K562 (cell line): ENCODE measurements around the gene BCL7B. TPM values are rescaled to one million over a fixed set of nuclear protein-coding genes. Genes with fewer than 3 reads are reported as not detected.

Source experiments
- CHD2 ChIP-seq: IDR thresholded peaks from 2 replicates; pipeline ENCODE4 v1.6.1; 2011; ENCODE audit warnings: low read depth, low read length
- ETV6 ChIP-seq, 3 experiments: fragments of 150-350 bp in 1 of 3; sonication (generic) in 1 of 3; formaldehyde crosslinking in 1 of 3; IDR thresholded peaks; 2 replicates each; pipeline versions ENCODE4 v1.6.1 to v1.8.0; 2014 to 2022; ENCODE audit warnings: borderline replicate concordance in 2 of 3, low read depth in 2 of 3, antibody characterized with exemption in 1 of 3, low read length in 1 of 3, mild to moderate bottlenecking in 1 of 3, missing genetic modification reagents in 1 of 3
- FUS ChIP-seq: fragments of 200-400 bp; formaldehyde crosslinking; optimal IDR thresholded peaks from 2 replicates; pipeline ENCODE3; 2017; ENCODE audit warnings: low read depth, low read length
- HNRNPK ChIP-seq: fragments of 200-400 bp; formaldehyde crosslinking; IDR thresholded peaks from one replicate; pipeline ENCODE4 v1.6.1; 2018; ENCODE audit warnings: mild to moderate bottlenecking, low read depth, low read length; ENCODE audit not compliant: poor library complexity, severe bottlenecking
- ILF3 ChIP-seq: fragments of 450-650 bp; IDR thresholded peaks from 2 replicates; pipeline ENCODE4 v1.6.1; 2018; ENCODE audit warnings: antibody characterized with exemption, mild to moderate bottlenecking, moderate library complexity, borderline replicate concordance
- KLF1 ChIP-seq: fragments of 450-650 bp; IDR thresholded peaks from 2 replicates; pipeline ENCODE4 v1.6.1; 2016; ENCODE audit warnings: missing genetic modification characterization, missing compliant biosample characterization
- NONO ChIP-seq, 2 experiments: fragments of 200-400 bp in 1 of 2; fragments of 450-650 bp in 1 of 2; formaldehyde crosslinking in 1 of 2; IDR thresholded peaks; 2 replicates each; pipeline ENCODE4 v1.6.1; 2017; ENCODE audit warnings: low read depth in 2 of 2, mild to moderate bottlenecking in 2 of 2, moderate library complexity in 2 of 2, low read length in 1 of 2
- NR3C1 ChIP-seq: sonication (generic); formaldehyde crosslinking; IDR thresholded peaks from 2 replicates; pipeline ENCODE4 v1.8.1; 2022; ENCODE audit warnings: missing genetic modification reagents
- POLR3A ChIP-seq: IDR thresholded peaks from 2 replicates; pipeline ENCODE4 v1.6.1; 2011; ENCODE audit warnings: borderline replicate concordance, mild to moderate bottlenecking, moderate library complexity; ENCODE audit not compliant: insufficient read length, insufficient read depth; ENCODE audit errors: extremely low read depth
- RBM25 ChIP-seq: fragments of 200-400 bp; formaldehyde crosslinking; IDR thresholded peaks from 2 replicates; pipeline ENCODE4 v1.6.1; 2018; ENCODE audit warnings: low read length, low read depth, moderate library complexity; ENCODE audit not compliant: severe bottlenecking
- ZNF121 ChIP-seq: sonication (generic); formaldehyde crosslinking; conservative IDR thresholded peaks from 2 replicates; pipeline ENCODE4 v1.8.0; 2022; ENCODE audit warnings: missing genetic modification reagents
- polyA plus RNA-seq, 8 experiments: library from polyadenylated mRNA; depleted of rRNA in 4 of 8; stranded (reverse) in 5 of 8; unstranded in 3 of 8; fragments of >200 nt; fragmentation: Nextera tagmentation in 2 of 8; fragmentation: Illumina TruSeq in 1 of 8; extraction: Ambion mirVana in 2 of 8; extraction: Trizol in 1 of 8; gene quantifications; 2 replicates each; pipeline versions ENCODE4 v1.2.1 to v1.2.3, GENCODE V29; 2011 to 2014; ENCODE audit warnings: inconsistent platforms in 1 of 8, missing spikeins in 1 of 8
- total RNA-seq, 7 experiments: library from RNA; depleted of rRNA in 6 of 7; stranded (reverse); fragments of >200 nt in 6 of 7; fragmentation: Illumina TruSeq in 2 of 7; extraction: Trizol in 2 of 7; gene quantifications; 2 replicates each; pipeline versions ENCODE4 v1.2.1 to v1.2.3, GENCODE V29; 2011 to 2021; ENCODE audit warnings: low replicate concordance in 1 of 7
- TF ChIP-seq, protein P1 (sequence below): fragments of 250-450 bp; sonication (Bioruptor Pico); IDR thresholded peaks from 2 replicates; pipeline ENCODE4 v1.4.0; 2020

BCL7B gene
- total and polyA plus RNA-seq, 9 of the 15 experiments (the other 6 are each of a cell fraction or from before 2014, with no cell fraction given): 10.0 to 73.2 (median 32.9) TPM

DNA sequence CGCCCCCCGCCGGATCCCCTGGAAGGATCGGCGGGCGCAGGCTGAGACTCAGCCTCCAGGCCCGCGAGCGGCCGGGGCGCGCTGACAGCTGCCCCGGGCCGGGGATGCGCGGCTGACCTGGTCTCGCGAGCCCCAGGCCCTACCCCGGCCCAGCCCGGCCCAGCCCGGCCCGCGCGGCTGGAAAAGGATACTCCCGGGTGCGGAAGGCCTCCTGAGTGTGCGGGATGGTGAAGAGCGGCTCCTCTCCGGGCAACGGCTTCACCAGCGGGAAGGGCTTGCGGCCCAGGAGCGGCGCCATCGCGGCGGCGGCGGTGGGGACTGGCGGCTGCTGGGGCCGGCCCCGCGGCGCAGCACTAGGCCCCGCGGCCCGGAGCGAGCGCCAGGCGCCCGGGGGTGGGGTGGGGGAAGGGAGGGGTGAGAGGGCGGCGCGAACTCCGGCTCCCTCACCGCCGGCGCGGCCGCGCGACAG, 35.8 kb downstream of the BCL7B start (continued):
- peak; percentile 7 for TF ChIP-seq FUS
- TF ChIP-seq ETV6 (IDR thresholded peaks at IDR 0.05; ENCODE audit: borderline replicate concordance in 1 of 2, low read depth in 2 of 2, low read length in 1 of 2): no peak
- TF ChIP-seq ETV6 (CRISPR knock-in tag; IDR thresholded peaks at IDR 0.05; ENCODE audit: borderline replicate concordance): peak; percentile 22; the same call in 1 of the 2 replicates
- peak; percentile 67 to 74 for TF ChIP-seq NONO (IDR thresholded peaks at IDR 0.05; ENCODE audit: low read depth in 2 of 2, low read length in 1 of 2)
- no peak for TF ChIP-seq ZNF121 (CRISPR knock-in tag)
- TF ChIP-seq HNRNPK: peak; percentile 79
- 0 out of 2 replicates have a peak, but pooled peaks have one; percentile 25 for TF ChIP-seq ILF3
- TF ChIP-seq NR3C1: peak; percentile 77; the same call in 1 of the 2 replicates
- peak; percentile 87 for TF ChIP-seq CHD2
- peak; percentile 77 for TF ChIP-seq RBM25
- TF ChIP-seq POLR3A: no peak
- TF ChIP-seq, protein P1, sequence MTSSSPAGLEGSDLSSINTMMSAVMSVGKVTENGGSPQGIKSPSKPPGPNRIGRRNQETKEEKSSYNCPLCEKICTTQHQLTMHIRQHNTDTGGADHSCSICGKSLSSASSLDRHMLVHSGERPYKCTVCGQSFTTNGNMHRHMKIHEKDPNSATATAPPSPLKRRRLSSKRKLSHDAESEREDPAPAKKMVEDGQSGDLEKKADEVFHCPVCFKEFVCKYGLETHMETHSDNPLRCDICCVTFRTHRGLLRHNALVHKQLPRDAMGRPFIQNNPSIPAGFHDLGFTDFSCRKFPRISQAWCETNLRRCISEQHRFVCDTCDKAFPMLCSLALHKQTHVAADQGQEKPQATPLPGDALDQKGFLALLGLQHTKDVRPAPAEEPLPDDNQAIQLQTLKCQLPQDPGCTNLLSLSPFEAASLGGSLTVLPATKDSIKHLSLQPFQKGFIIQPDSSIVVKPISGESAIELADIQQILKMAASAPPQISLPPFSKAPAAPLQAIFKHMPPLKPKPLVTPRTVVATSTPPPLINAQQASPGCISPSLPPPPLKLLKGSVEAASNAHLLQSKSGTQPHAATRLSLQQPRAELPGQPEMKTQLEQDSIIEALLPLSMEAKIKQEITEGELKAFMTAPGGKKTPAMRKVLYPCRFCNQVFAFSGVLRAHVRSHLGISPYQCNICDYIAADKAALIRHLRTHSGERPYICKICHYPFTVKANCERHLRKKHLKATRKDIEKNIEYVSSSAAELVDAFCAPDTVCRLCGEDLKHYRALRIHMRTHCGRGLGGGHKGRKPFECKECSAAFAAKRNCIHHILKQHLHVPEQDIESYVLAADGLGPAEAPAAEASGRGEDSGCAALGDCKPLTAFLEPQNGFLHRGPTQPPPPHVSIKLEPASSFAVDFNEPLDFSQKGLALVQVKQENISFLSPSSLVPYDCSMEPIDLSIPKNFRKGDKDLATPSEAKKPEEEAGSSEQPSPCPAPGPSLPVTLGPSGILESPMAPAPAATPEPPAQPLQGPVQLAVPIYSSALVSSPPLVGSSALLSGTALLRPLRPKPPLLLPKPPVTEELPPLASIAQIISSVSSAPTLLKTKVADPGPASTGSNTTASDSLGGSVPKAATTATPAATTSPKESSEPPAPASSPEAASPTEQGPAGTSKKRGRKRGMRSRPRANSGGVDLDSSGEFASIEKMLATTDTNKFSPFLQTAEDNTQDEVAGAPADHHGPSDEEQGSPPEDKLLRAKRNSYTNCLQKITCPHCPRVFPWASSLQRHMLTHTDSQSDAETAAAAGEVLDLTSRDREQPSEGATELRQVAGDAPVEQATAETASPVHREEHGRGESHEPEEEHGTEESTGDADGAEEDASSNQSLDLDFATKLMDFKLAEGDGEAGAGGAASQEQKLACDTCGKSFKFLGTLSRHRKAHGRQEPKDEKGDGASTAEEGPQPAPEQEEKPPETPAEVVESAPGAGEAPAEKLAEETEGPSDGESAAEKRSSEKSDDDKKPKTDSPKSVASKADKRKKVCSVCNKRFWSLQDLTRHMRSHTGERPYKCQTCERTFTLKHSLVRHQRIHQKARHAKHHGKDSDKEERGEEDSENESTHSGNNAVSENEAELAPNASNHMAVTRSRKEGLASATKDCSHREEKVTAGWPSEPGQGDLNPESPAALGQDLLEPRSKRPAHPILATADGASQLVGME (CRISPR knock-in tag): no peak
- 0 out of 2 replicates have a peak, but pooled peaks have one; percentile 31 for TF ChIP-seq KLF1 (tag)
